ENCODE data around the gene IL21.

Gene IL21

GRCh38 chr4:122633211-122633610, 12.3 kb upstream of the IL21 start:
- TF ChIP-seq CTCF (IDR thresholded peaks at IDR 0.05; ENCODE audit: insufficient read depth, low read depth, low read length, missing control alignments), result no peak
- no peak for DNase-seq (ENCODE audit: low read depth)
- no peak overlapping the region for H3K4me3 ChIP-seq (ENCODE audit: low read depth, low read length)

GRCh38 chr4:122632396-122633143, 11.7 kb upstream of the IL21 start:
- TF ChIP-seq CTCF (IDR thresholded peaks at IDR 0.05; ENCODE audit: insufficient read depth, low read depth, low read length, missing control alignments), result no peak
- H3K4me3 ChIP-seq (ENCODE audit: low read depth, low read length), result no peak overlapping the region
- DNase-seq (ENCODE audit: low read depth), result peak; percentile 73

GRCh38 chr4:122625156-122625555, 4.3 kb upstream of the IL21 start:
- no peak for TF ChIP-seq CTCF (IDR thresholded peaks at IDR 0.05; ENCODE audit: insufficient read depth, low read depth, low read length, missing control alignments)
- no peak overlapping the region for H3K4me3 ChIP-seq (ENCODE audit: low read depth, low read length)
- no peak for DNase-seq (ENCODE audit: low read depth)

DNA sequence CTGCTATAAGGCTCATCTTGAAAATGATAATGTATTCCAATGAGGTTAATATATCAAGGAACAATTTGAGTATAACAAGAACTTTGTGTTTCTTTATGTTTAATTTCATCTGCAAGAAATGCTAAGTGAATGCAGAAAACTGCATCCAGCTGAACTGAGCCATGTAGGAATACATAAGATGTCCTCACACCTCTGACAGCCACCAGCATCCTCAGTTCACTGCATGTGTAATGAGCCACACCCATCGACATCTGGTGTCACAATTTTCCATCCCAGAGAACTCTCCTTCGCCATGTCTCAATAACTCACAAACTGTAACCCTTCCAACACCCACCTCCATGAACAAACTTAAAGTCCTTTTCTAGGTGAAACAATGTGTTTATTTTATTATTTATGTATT, 3.3 kb upstream of the IL21 start:
- TF ChIP-seq CTCF (IDR thresholded peaks at IDR 0.05; ENCODE audit: insufficient read depth, low read depth, low read length, missing control alignments), result no peak
- no peak for DNase-seq (ENCODE audit: low read depth)
- no peak overlapping the region for H3K4me3 ChIP-seq (ENCODE audit: low read depth, low read length)

- no peak for TF ChIP-seq CTCF (IDR thresholded peaks at IDR 0.05; ENCODE audit: insufficient read depth, low read depth, low read length, missing control alignments)
- H3K4me3 ChIP-seq (ENCODE audit: low read depth, low read length), result no peak overlapping the region
- DNase-seq (ENCODE audit: low read depth), result no peak
These were observed 2.8 kb upstream of the IL21 start for GRCh38 chr4:122623637-122624166.

- no peak for DNase-seq (ENCODE audit: low read depth)
- no peak for TF ChIP-seq CTCF (IDR thresholded peaks at IDR 0.05; ENCODE audit: insufficient read depth, low read depth, low read length, missing control alignments)
These were observed 1.5 kb upstream of the IL21 start for GRCh38 chr4:122622400-122622799.

DNA sequence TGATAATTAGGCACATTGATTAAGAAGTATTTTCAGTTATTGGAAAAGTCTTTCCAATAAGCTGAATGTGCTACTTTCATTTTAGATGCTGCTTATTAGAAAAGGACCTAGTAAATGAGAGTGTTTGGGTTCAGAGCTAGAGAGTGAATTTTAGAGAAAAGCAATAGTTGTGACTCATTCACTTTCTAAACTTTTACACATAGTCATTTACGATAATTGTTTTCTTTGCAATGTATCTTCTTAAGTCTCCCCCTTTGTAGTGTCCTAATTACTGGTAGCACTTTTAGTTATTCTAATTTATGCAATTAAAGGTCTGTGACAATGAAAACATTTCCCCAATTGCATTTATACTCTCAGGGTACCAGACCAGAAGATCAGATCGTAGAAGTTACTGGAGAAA, 1.3 kb downstream of the IL21 start:
- no peak for TF ChIP-seq CTCF (IDR thresholded peaks at IDR 0.05; ENCODE audit: insufficient read depth, low read depth, low read length, missing control alignments)
- no peak for DNase-seq (ENCODE audit: low read depth)
- H3K4me3 ChIP-seq (ENCODE audit: low read depth, low read length), result no peak overlapping the region

More at GRCh38 chr4:122622400-122622799, 1.5 kb upstream of the IL21 start:
- no peak overlapping the region for H3K4me3 ChIP-seq (ENCODE audit: low read depth, low read length)
